ENCODE data around the gene OSBPL8.

GRCh38 chr12:76506149-76506548 lies 53.4 kb downstream of the OSBPL8 start:
- TF ChIP-seq POLR2A (IDR thresholded peaks at IDR 0.05; ENCODE audit: low read depth) (no peak), CTCF (IDR thresholded peaks at IDR 0.05) (no peak), POLR2AphosphoS5 (IDR thresholded peaks at IDR 0.05) (no peak)

All from esophagus muscularis mucosa (tissue), 3 donors.